GM21529 (cell line): ENCODE results near the gene CHPF2.
A peak's percentile ranks its signal among the peaks of the same experiment; 100 is the strongest.

Experiments
- ATAC-seq: cut with Tn5 transposase; IDR thresholded peaks from one replicate; pipeline ENCODE4 v1.9.1; 2021; ENCODE audit not compliant: unreplicated experiment

The CHPF2 gene

GRCh38 chr7:151245360-151246101, 13.2 kb downstream of the CHPF2 start:
- peak; percentile 43 for ATAC-seq

- no peak for ATAC-seq
Observed at GRCh38 chr7:151246102-151246850, 14.0 kb downstream of the CHPF2 start.

- ATAC-seq = no peak
Observed at GRCh38 chr7:151246851-151247580, 14.7 kb downstream of the CHPF2 start.

- ATAC-seq = no peak
Observed at GRCh38 chr7:151247611-151248345, 15.5 kb downstream of the CHPF2 start.

GRCh38 chr7:151248346-151249033, 16.2 kb downstream of the CHPF2 start, which contains the start of gene SMARCD3:
Gene SMARCD3 (minus strand): TSS chr7:151248694. CDS start chr7:151248562, 132 bp downstream.
- no peak for ATAC-seq

- ATAC-seq = no peak
Observed at GRCh38 chr7:151249034-151249731, 16.9 kb downstream of the CHPF2 start.

- ATAC-seq = no peak
Observed at GRCh38 chr7:151249732-151250072, 17.4 kb downstream of the CHPF2 start.

- no peak for ATAC-seq
Observed at GRCh38 chr7:151250181-151251132, 18.2 kb downstream of the CHPF2 start.

GRCh38 chr7:151251328-151251688, 19.0 kb downstream of the CHPF2 start:
- no peak for ATAC-seq

GRCh38 chr7:151251689-151252560, 19.6 kb downstream of the CHPF2 start:
- ATAC-seq = no peak

- ATAC-seq = no peak
Observed at GRCh38 chr7:151252561-151252835, 20.2 kb downstream of the CHPF2 start.

GRCh38 chr7:151252961-151253711, 20.9 kb downstream of the CHPF2 start:
- ATAC-seq = no peak

- ATAC-seq = no peak
Observed at GRCh38 chr7:151254316-151254715, 22.0 kb downstream of the CHPF2 start.

GRCh38 chr7:151254851-151255250, 22.6 kb downstream of the CHPF2 start:
- no peak for ATAC-seq

GRCh38 chr7:151255390-151255789, 23.1 kb downstream of the CHPF2 start:
- ATAC-seq = no peak

- ATAC-seq = no peak
Observed at GRCh38 chr7:151256410-151257045, 24.2 kb downstream of the CHPF2 start.

GRCh38 chr7:151257990-151258389, 25.7 kb downstream of the CHPF2 start:
- ATAC-seq = no peak
